ENCODE measurements around the gene GDPD3. TPM values are rescaled to one million over a fixed set of nuclear protein-coding genes. Genes with fewer than 3 reads are reported as not detected.

Gene GDPD3, protein sequence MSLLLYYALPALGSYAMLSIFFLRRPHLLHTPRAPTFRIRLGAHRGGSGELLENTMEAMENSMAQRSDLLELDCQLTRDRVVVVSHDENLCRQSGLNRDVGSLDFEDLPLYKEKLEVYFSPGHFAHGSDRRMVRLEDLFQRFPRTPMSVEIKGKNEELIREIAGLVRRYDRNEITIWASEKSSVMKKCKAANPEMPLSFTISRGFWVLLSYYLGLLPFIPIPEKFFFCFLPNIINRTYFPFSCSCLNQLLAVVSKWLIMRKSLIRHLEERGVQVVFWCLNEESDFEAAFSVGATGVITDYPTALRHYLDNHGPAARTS
- total RNA-seq, result 1 to 10 TPM in 1 of 2 donors, not detected in 1; 1.7 TPM

DNA sequence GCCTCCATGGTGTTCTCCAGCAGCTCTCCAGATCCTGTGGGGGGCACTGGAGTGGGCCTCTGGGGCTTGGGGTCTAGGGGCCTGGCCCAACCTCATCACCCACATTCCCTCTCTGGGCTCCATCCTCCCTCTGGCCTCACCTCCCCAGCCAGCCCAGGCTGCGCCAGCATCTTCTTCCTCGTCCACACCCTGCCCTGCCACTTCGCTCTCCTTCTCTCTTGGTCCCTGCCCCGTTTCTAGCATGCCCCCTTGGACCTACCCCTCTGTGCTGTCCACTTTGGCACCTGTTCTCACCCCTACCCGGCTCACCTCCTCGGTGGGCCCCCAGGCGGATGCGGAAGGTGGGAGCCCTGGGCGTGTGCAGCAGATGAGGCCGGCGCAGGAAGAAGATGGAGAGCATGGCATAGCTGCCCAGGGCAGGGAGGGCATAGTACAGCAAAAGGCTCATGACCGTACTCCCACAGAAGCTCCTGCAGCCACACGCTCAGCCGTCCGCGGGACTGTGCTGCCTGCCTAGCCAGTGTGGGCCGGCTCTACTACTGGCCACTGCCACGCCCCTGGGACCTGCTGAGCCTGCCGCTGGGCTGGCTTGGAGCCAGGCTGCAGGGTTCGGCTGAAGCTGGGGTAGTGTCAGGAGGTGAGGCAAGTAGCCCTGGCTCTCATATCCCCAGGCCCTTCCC, at the start of gene GDPD3:
Gene GDPD3 (minus strand): TSS at position 507 of the 680 bp plus-strand sequence. CDS start 59 bp downstream, at position 448.
- no peaks in the 10 kb centered on the region for H3K27me3 ChIP-seq
- H3K36me3 ChIP-seq, result peaks cover 44% of the 10 kb centered on the region
- H3K9me3 ChIP-seq, result no peaks in the 10 kb centered on the region
- DNase-seq (ENCODE audit: low spot score), result no peak
- no peak within 1 kb of the TSS for H3K27ac ChIP-seq
- no peaks in the 10 kb centered on the region for H3K4me1 ChIP-seq
- no peak within 1 kb of the TSS for H3K4me3 ChIP-seq
- TF ChIP-seq CTCF (IDR thresholded peaks at IDR 0.05), result no peak

DNA sequence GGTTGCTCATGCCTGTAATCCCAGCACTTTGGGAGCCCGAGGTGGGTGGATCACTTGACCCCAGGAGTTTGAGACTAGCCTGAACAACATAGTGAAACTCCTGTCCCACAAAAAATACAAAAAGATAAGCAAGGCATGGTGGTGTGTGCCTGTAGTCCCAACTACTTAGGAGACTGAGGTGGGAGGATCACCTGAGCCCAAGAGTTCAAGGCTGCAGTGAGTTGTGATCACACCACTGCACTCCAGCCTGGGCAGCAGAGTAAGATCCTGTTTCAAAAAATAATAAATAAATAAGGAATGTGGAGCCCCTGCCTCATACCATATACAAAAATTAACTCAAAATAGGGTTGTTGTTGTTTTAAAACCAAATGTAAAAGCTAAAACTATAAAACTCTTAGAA, 43.9 kb upstream of the GDPD3 start:
- H3K27ac ChIP-seq, result no peak overlapping the region
- TF ChIP-seq CTCF (IDR thresholded peaks at IDR 0.05), result no peak
- no peak overlapping the region for H3K4me3 ChIP-seq

GRCh38 chr16:30155188-30155587, 41.9 kb upstream of the GDPD3 start:
- DNase-seq (ENCODE audit: low spot score), result no peak
- Histone ChIP-seq H3K4me3 (no peak overlapping the region), H3K27me3 (no peaks in the 10 kb centered on the region), H3K36me3 (no peaks in the 10 kb centered on the region), H3K4me1 (no peaks in the 10 kb centered on the region), H3K9me3 (no peaks in the 10 kb centered on the region), H3K27ac (no peak overlapping the region)
- TF ChIP-seq CTCF (IDR thresholded peaks at IDR 0.05), result no peak

More for the DNA sequence above, 43.9 kb upstream of the GDPD3 start:
- no peaks in the 10 kb centered on the region for H3K4me1 ChIP-seq
- DNase-seq (ENCODE audit: low spot score), result no peak
- no peaks in the 10 kb centered on the region for H3K36me3 ChIP-seq
- H3K27me3 ChIP-seq, result no peaks in the 10 kb centered on the region
- no peaks in the 10 kb centered on the region for H3K9me3 ChIP-seq

GRCh38 chr16:30152517-30152916, 39.2 kb upstream of the GDPD3 start:
- no peak for DNase-seq (ENCODE audit: low spot score)
- no peak overlapping the region for H3K4me3 ChIP-seq
- TF ChIP-seq CTCF (IDR thresholded peaks at IDR 0.05), result no peak

DNA sequence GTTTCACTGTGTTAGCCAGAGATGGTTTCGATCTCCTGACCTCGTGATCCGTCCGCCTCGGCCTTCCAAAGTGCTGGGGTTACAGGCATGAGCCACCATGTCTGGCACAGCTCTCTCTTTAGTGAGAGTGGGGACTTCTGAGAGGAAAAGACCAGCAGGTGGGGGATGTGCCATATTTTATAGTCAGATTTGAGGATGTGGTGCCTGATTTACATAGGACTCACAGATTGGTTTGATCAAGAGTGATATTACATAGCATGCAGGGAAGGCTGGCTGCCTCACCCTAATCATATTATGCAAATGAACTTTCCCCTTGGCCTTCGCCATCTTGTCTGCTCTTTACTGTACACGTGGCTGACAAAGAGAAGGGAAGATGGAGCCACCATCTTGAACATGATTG, 37.8 kb upstream of the GDPD3 start:
- no peaks in the 10 kb centered on the region for H3K4me1 ChIP-seq
- H3K4me3 ChIP-seq, result no peak overlapping the region
- no peak for TF ChIP-seq CTCF (IDR thresholded peaks at IDR 0.05)
- H3K9me3 ChIP-seq, result peaks cover 0 to 12% of the 10 kb centered on the region in 2 donors
- no peaks in the 10 kb centered on the region for H3K36me3 ChIP-seq
- H3K27me3 ChIP-seq, result no peaks in the 10 kb centered on the region
- DNase-seq (ENCODE audit: low spot score), result no peak
- H3K27ac ChIP-seq, result no peak overlapping the region

More at GRCh38 chr16:30152517-30152916, 39.2 kb upstream of the GDPD3 start:
- Histone ChIP-seq H3K27ac (no peak overlapping the region), H3K9me3 (peaks cover 0 to 12% of the 10 kb centered on the region in 2 donors), H3K27me3 (no peaks in the 10 kb centered on the region), H3K36me3 (no peaks in the 10 kb centered on the region), H3K4me1 (no peaks in the 10 kb centered on the region)
